Glomerular visceral epithelial cell (primary cell): Measurements from ENCODE around the gene CHKB.
"Not testable (repeated sequence)": the region's sequence is repeated elsewhere in the genome, so short reads cannot be mapped to it uniquely, and the experiment has no call there.

Experiments
- DNase-seq: peaks from one replicate; pipeline ENCODE4 v3.0.0-alpha.2; 2016; ENCODE audit errors: extremely low spot score

The CHKB gene

DNA sequence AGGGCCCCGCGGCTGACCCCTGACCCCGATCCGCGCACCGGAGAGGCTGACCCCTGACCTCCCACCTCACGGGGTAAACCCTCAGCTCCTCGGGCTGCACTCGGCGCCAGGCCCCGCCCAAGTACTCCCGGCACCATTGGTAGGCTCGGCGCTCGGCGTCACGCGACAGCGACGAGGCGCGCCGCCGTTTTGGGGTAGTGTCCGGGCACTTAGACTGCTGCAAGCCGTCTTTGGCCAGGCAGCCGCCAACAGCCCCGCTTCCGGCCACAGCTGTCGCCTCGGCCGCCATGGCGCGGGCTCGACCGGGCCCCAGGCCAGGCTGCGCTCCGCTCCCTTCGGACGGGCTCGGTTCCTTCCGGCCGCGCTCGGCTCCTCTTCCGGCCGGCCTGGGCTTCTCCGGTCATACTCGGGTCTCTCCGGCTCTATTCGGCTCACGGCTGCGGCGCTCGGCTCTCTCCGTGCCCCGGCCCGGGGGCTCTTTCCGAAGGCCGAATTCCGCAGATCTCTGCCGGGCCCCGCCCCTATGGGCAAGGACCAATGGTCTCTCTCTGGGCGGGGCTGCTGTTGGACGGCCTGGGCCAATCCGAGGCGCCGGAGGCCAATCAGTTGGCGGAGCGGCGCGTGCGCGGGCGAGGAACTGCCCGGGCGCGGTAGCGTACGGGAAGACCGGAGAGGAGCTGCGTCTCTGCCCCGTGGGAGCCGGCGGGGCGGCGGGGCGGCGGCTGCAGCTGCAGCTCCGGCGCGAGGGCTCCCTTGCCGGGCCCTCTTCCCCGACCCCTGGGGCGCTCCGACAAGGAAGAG is at the start of gene CHKB:
TSS of gene CHKB (minus strand) at position 357 of the 801 bp plus-strand sequence. CDS start at position 289, 68 bp downstream.
- DNase-seq, result peak; percentile 97

DNA sequence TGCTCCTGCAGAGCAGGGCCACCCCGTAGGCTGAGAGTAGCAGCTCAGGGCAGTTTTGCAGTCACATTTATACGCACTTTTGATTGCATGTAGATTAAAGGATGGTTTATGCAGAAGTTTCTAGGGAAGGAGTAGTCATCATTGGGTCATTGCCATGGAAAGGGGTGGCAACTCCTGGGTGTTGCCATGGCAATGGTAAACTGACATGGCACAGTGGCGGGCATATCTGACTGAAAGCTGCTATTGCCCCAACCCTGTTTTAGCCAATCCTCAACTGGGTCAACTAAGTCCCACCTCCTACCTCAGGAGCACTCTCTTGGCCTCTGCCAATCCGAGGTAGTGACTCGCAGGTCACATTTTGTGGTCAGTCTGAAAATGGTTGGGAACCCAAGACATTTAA is 47.7 kb upstream of the CHKB start:
- DNase-seq, result no peak

DNA sequence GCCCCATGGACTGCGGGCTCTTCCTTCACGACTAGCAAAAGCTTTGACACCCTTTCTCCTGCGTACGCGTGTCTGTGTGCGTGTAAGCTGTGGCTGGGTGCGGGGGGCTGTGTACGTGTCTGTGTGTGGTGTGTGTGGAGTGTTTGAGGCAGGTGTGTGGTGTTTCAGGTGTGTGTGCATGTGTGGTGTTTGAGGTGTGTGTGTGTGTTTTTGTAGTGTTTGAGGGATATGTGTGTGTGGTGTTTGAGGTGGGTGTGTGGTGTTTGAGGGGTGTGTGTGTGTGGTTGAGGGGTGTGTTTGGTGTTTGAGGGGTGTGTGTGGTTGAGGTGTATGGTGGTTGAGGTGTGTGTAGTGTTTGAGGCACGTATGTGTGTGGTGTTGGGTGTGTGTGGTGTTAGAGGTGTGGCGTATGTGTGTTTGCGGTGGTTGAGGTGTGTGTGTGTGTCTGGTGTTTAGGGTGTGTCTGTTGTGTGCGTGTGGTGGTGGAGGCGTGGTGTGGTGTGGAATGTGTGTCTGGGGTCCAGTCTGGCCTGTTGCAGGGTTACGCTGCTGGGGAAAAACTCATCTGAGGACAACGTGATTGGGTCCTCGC is 46.0 kb upstream of the CHKB start:
- no peak for DNase-seq

DNA sequence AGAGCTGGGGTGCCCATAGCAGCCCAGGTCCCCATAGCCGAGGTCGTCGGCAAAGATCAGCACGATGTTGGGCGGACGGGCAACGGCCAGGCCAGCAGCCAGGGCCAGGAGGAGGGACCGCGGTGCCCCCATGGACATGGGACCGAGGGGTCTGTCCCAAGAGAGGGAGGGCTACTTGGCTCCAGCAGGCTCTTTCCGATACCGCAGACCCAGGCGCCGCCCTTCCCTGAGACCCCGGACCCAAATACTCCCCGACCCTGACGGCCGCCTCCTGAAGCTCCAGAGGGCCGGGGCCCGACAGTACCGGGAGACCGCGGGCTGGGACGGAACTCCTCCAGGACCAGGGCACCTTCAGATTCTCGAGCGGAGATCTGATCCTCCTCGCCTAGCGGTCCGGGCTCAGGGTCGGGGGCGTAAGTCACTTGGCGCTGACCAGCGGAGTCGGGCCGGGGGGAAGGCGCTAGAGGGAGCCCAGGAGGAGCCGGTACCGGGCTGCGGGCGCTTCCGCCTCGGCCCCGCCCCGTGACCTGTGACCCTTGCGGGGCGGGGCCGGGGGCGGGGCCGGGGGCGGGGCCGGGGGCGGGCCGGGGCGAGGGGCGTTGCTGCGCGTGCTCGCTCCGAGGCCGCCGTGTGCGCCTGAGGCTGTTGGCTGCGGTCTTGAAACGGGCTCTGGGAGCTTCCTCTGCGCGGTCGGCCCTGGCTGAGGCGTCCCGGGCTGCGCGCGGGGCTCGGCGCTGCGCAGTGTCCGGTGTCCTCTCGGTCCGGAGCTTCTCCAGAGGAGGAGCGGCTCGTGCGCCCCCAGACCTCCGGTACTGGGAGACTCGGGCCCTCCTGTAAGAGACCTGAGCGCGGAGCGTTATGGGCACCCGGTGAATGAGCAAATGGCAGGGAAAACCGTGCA is 45.2 kb upstream of the CHKB start, which contains the start of gene ARSA:
TSS of gene ARSA (minus strand) at position 511 of the 901 bp plus-strand sequence. CDS start at position 138, 373 bp downstream.
- DNase-seq, result peak; percentile 83

DNA sequence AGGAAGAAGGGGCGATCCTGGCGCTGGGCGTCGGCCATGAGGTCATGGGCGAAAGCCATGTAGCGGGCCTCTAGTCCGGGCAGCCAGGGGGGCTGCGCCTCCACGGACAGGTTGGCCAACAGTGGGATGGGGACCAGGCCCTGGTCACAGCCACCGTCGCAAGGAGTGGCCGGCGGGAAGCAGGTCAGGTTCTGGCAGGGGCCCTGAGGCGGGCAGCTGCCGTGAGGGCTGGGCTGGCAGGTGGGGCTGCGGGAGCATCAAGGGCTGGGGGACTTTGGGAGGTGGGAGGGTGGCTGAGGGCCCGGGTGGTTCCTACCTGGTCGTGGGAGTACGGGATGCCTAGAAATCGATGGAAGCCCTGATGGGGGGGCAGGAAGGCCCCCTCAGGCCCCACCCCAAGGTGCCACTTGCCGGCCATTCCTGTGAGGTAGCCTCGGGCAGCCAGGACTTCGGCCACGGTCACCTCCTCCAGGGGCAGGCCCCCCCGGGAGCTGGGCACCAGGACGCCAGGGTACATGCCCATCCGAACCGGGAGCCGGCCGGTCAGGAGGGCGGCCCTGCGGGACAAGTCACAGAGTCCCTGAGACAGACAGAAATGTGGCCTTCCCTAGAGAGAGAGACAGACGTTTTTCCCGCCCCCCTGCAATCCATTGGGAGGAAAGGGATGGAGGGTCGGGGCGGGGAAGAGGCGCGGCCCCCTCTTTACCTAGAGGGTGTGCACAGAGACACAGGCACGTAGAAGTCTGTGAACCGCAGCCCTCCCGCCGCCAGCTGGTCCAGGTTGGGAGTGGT is 44.4 kb upstream of the CHKB start:
- no peak for DNase-seq

DNA sequence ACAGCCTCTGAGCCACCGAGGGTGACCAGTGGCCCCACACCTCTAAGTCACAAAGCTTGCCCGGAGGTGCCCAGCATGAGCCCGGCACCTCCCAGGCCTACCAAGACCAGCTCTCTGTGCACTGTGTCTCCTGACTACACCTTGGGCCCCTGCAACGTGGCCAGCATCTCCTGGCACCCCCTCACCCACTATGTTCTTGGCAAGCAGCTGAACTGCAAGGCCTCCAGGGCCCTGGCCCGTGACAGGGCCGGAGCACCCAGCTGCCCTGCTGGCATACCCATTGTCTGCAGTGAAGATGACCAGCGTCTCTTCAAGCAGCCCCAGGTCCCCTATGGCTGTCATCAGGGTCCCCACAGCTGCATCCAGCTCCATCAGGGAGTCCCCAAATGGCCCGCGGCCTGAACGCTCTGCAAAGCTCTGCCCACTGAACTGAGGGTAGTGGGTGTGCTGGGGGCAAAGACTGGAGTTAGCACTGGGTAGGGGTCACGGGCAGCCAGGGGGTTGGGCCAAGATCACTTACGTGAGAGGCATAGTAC is 43.7 kb upstream of the CHKB start:
- DNase-seq, result no peak

DNA sequence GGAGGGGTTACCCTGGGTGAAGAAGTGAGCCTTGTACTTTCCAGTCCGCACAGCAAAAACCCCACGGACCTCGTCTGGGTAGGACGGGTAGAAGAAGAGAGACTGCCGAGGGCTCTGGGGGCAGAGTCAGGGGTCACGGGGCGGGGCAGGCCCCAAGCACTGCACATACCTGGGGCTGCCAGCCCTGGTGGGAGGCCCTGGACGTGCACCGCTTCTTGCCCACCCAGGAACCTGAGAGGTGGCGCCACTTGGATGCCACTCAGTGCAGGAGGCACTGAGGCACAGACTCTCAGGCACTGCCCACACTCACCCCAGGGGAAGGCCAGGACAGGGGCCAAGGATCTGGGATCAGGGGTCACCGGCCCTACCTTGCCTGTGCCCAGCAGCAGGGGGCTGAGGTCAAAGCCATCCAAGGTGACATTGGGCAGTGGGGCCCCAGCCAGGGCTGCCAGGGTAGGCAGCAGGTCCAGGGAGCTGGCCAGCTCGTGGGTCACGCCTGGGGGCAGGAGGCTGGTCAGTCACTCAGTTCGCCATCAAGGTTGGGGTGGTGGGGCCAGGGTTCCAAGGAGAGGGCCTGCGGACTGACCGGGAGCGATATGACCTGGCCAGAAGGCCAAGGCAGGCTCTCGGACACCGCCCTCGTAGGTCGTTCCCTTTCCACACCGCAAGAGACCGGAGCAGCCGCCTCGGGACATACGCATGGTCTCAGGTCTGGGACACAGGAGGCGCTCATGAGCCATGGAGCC is 43.1 kb upstream of the CHKB start:
- DNase-seq, result no peak

DNA sequence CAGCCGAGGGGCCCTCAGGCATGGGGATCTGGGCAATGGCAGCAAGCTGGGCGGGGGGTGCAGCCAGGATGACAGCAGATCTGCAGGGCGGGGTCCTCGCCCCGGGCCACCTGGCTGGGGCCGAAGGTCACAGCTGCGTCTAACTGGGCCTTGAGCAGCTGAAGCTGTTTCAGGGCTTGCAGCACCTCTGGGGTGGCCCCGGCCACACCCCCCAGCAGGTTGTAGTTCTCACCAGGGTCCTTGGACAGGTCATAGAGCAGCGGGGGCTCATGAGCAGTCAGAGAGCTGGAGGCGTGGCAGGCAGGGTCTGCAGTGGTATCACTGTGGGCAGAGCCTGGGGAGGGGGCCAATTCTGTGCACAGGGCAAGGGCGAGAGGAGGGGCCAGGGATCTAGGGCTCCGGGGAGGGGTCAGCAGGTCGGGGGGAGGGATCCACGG is 42.5 kb upstream of the CHKB start:
- no peak for DNase-seq

- no peak for DNase-seq
Measured at GRCh38 chr22:50624347-50625130, 41.9 kb upstream of the CHKB start.

DNA sequence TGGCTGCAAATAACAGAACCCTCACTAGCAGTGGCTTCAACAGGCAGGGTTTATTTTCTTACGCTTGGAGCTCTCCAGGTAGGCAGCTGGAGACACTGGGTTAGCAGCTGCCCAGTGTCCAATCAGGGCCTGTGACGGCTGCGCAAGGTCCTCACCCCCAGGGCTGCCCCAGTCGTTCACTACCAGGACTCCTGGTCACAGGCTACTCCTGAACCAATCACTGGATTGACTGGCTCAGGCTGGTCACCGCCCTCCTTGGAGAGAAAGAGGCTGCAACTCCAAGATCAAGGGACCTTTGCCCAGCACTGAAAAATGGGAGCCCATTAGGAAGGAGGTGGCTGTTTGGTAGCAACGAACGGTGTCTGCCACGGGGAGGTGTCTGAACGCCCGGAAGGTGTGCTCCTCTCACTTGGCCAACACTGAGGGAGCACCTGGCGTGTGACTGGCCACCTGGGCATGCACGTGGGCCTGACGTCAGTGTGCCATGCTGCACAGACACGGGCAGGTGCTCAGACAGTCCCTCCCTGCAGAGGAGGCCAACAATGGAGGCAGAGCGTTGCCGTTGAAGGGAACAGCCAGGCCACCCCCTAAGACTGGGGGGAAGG is 40.2 kb upstream of the CHKB start:
- DNase-seq, result no peak

DNA sequence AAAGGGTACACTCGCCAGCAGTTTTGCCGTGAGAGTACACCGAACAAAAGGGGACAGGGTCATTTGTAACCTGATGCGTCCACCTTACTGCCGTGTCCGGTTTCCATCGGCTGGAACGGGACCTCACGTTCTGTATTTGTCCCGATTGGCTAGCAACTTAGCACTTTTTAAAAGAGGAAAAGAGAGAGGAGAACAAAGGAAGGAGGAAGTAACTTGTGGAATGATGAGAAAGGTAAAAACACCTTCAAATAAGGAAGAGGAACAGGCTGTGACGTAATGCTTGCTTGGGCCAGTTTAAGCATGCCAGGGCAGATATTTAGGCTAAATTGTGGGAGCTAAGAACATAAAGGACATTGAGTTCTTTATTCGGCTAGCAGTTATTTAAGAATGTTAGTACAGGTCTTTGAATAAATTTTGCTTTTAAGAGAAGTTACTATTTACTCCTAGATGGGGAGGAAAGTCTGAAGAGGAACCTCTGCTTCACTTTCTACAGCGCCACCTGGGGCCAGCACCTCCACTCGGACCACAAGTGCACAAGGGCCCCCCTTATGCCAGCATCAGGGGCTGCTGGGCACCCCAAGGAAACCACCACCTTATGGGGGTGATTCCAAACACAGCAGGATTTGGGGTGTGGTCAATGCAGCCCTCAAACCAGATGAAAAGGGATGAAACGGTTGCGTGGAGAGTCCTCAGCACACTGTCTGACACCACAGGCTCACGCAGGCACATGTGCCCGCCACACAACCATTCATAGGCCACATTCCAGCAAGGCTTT is 39.5 kb upstream of the CHKB start:
- DNase-seq, result no peak

GRCh38 chr22:50621356-50621880 is 38.8 kb upstream of the CHKB start:
- no peak for DNase-seq

GRCh38 chr22:50620593-50621355 is 38.1 kb upstream of the CHKB start:
- DNase-seq, result no peak

GRCh38 chr22:50614296-50614695 is 31.6 kb upstream of the CHKB start:
- not testable (repeated sequence) for DNase-seq

DNA sequence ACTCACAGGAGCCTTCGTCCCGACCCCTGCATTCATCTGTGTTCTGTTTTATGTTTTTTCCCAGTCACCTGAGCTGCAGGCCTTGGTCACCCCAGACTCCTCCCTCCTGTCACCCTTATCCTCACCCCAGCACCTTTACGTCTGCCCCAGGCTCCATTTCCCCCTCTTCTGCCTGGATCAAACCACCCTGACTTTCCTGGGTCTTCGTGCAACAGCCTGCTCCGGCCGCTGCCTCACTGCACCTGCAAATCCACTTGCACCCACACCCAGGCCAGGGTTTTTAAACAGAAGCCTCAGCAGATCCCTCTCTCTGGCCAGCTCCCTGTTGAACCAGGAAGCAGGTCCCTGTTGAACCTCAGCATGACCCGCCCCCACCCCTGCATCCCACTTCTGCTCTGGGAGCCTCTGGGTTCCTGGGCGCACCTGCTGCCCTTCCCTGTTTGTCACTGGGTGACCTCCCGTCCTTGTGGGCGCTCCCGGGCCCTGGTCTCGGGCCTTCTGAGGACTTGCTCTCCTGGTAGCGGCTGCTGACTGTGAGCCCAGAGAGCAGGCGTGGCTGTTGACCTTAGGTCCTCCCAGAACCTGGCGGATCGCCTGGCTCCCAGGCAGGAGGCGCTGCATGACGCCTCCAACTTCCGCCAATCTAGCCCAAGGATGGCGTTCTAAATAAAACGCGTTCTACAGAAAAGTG is 30.8 kb upstream of the CHKB start:
- no peak for DNase-seq

DNA sequence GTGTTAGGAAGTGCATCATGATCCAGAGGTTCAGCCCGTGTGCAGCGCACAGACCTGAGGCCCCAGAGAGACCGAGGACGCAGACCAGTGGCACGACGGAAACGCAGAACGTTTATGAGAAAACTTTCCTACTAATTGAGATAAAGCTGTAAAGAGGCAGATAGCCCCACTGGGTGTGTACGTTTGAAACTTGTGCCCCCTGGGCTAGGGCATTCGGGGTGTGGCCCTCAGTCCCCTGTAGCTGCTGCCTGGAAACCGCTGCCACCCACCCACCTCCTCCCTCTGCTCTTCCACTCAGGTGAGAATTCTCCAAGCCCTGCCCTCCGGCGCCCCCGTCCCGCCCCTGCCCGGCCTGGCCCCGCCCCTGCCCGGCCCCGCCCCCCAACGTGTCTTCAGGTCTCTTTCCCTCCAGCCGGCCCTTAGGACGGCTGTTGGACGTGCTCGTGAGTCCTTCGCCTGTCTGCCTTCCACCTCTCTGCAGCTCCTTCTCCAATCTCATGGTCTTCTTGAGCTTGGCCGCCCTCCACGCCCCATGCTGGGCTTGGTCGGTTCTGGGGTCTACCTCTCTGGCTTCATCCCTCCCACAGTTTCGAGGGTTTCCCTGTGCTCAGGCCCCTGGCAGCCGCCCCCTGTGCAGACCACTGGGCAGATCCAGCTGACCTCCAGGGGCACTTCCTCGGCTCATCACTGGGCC is 30.0 kb upstream of the CHKB start:
- DNase-seq, result no peak
